NCI-H1105 (cell line): ENCODE results near the gene SOHLH1.

Experiments
- DNase-seq: peaks from one replicate; lab custom pipeline; 2025; lab: John Stamatoyannopoulos, UW

Gene SOHLH1

GRCh38 chr9:135729480-135729879, 30.2 kb upstream of the SOHLH1 start:
- no peak for DNase-seq

- no peak for DNase-seq
These were observed 29.3 kb upstream of the SOHLH1 start for GRCh38 chr9:135728436-135729110.

GRCh38 chr9:135727257-135727875, 28.1 kb upstream of the SOHLH1 start:
- no peak for DNase-seq

- DNase-seq = no peak
These were observed 27.0 kb upstream of the SOHLH1 start for GRCh38 chr9:135726138-135726853.

GRCh38 chr9:135724186-135724787, 25.0 kb upstream of the SOHLH1 start:
- no peak for DNase-seq

- no peak for DNase-seq
These were observed 23.1 kb upstream of the SOHLH1 start for GRCh38 chr9:135722365-135722764.

GRCh38 chr9:135719472-135719871, 20.2 kb upstream of the SOHLH1 start:
- no peak for DNase-seq

GRCh38 chr9:135718616-135719015, 19.3 kb upstream of the SOHLH1 start:
- DNase-seq = no peak

GRCh38 chr9:135717410-135717809, 18.1 kb upstream of the SOHLH1 start:
- no peak for DNase-seq

- no peak for DNase-seq
These were observed 16.8 kb upstream of the SOHLH1 start for GRCh38 chr9:135716045-135716444.

- DNase-seq = no peak
These were observed 15.8 kb upstream of the SOHLH1 start for GRCh38 chr9:135715056-135715595.

- DNase-seq = no peak
These were observed 15.2 kb upstream of the SOHLH1 start for GRCh38 chr9:135714242-135715055.

GRCh38 chr9:135712613-135713295, 13.5 kb upstream of the SOHLH1 start:
- no peak for DNase-seq

GRCh38 chr9:135711881-135712280, 12.6 kb upstream of the SOHLH1 start:
- DNase-seq = no peak

GRCh38 chr9:135711391-135711790, 12.1 kb upstream of the SOHLH1 start:
- DNase-seq = peak; percentile 33

- DNase-seq = no peak
These were observed 8.9 kb upstream of the SOHLH1 start for GRCh38 chr9:135708164-135708563.

GRCh38 chr9:135707252-135708138, 8.2 kb upstream of the SOHLH1 start:
- no peak for DNase-seq

GRCh38 chr9:135706288-135706687, 7.0 kb upstream of the SOHLH1 start:
- DNase-seq = no peak

- peak; percentile 8 for DNase-seq
These were observed 6.1 kb upstream of the SOHLH1 start for GRCh38 chr9:135705376-135705775.

- DNase-seq = no peak
These were observed 5.2 kb upstream of the SOHLH1 start for GRCh38 chr9:135704483-135704882.
